ENCODE measurements around the gene MIPOL1.

MIPOL1 gene

GRCh38 chr14:37493606-37494005 lies 295.9 kb downstream of the MIPOL1 start:
- Histone ChIP-seq H3K4me3 (ENCODE audit: insufficient read depth, low read length, poor library complexity, severe bottlenecking) (no peak overlapping the region), H3K27me3 (ENCODE audit: low read length) (no peaks in the 10 kb centered on the region), H3K79me2 (ENCODE audit: insufficient read depth, low read length) (no peaks in the 10 kb centered on the region), H3K9ac (ENCODE audit: low read length) (no peak overlapping the region), H3K36me3 (ENCODE audit: low read length) (no peaks in the 10 kb centered on the region), H3K4me2 (ENCODE audit: low read depth, low read length, poor library complexity, severe bottlenecking) (no peak overlapping the region), H4K20me1 (ENCODE audit: low read depth, low read length) (no peaks in the 10 kb centered on the region), H2AFZ (ENCODE audit: low read depth, low read length, severe bottlenecking) (no peak overlapping the region), H3K9me3 (ENCODE audit: insufficient read depth, low read length) (no peaks in the 10 kb centered on the region), H3K27ac (ENCODE audit: low read depth, low read length) (no peak overlapping the region), H3F3A (ENCODE audit: insufficient read depth) (no peaks in the 10 kb centered on the region), H3K9me2 (replicated peaks; ENCODE audit: insufficient read depth, low read length) (no peaks in the 10 kb centered on the region)
- TF ChIP-seq CTCF (IDR thresholded peaks at IDR 0.05; ENCODE audit: insufficient read depth, low read length, poor library complexity, severe bottlenecking) (no peak), EZH2phosphoT487 (conservative IDR thresholded peaks at IDR 0.05; ENCODE audit: low read length) (no peak)

GRCh38 chr14:37497422-37497821 lies 299.7 kb downstream of the MIPOL1 start:
- Histone ChIP-seq H4K20me1 (ENCODE audit: low read depth, low read length) (no peaks in the 10 kb centered on the region), H3K4me3 (ENCODE audit: insufficient read depth, low read length, poor library complexity, severe bottlenecking) (no peak overlapping the region), H3K4me2 (ENCODE audit: low read depth, low read length, poor library complexity, severe bottlenecking) (no peak overlapping the region), H3K79me2 (ENCODE audit: insufficient read depth, low read length) (no peaks in the 10 kb centered on the region), H2AFZ (ENCODE audit: low read depth, low read length, severe bottlenecking) (no peak overlapping the region), H3K27ac (ENCODE audit: low read depth, low read length) (no peak overlapping the region), H3K9me2 (replicated peaks; ENCODE audit: insufficient read depth, low read length) (no peaks in the 10 kb centered on the region), H3K9ac (ENCODE audit: low read length) (no peak overlapping the region), H3K36me3 (ENCODE audit: low read length) (no peaks in the 10 kb centered on the region), H3K27me3 (ENCODE audit: low read length) (no peaks in the 10 kb centered on the region), H3F3A (ENCODE audit: insufficient read depth) (no peaks in the 10 kb centered on the region), H3K9me3 (ENCODE audit: insufficient read depth, low read length) (no peaks in the 10 kb centered on the region)
- TF ChIP-seq EZH2phosphoT487 (conservative IDR thresholded peaks at IDR 0.05; ENCODE audit: low read length) (no peak), CTCF (IDR thresholded peaks at IDR 0.05; ENCODE audit: insufficient read depth, low read length, poor library complexity, severe bottlenecking) (no peak)

GRCh38 chr14:37501877-37502276 lies 304.1 kb downstream of the MIPOL1 start:
- TF ChIP-seq CTCF (IDR thresholded peaks at IDR 0.05; ENCODE audit: insufficient read depth, low read length, poor library complexity, severe bottlenecking), result no peak
- TF ChIP-seq EZH2phosphoT487 (conservative IDR thresholded peaks at IDR 0.05; ENCODE audit: low read length), result no peak
- no peaks in the 10 kb centered on the region for H3K27me3 ChIP-seq (ENCODE audit: low read length)
- H3F3A ChIP-seq (ENCODE audit: insufficient read depth), result no peaks in the 10 kb centered on the region
- H3K27ac ChIP-seq (ENCODE audit: low read depth, low read length), result no peak overlapping the region
- H4K20me1 ChIP-seq (ENCODE audit: low read depth, low read length), result no peaks in the 10 kb centered on the region
- no peaks in the 10 kb centered on the region for H3K9me2 ChIP-seq (replicated peaks; ENCODE audit: insufficient read depth, low read length)
- no peaks in the 10 kb centered on the region for H3K36me3 ChIP-seq (ENCODE audit: low read length)
- H3K9me3 ChIP-seq (ENCODE audit: insufficient read depth, low read length), result no peaks in the 10 kb centered on the region
- no peak overlapping the region for H3K4me3 ChIP-seq (ENCODE audit: insufficient read depth, low read length, poor library complexity, severe bottlenecking)
- no peak overlapping the region for H3K9ac ChIP-seq (ENCODE audit: low read length)
- H2AFZ ChIP-seq (ENCODE audit: low read depth, low read length, severe bottlenecking), result no peak overlapping the region
- H3K79me2 ChIP-seq (ENCODE audit: insufficient read depth, low read length), result no peaks in the 10 kb centered on the region
- no peak overlapping the region for H3K4me2 ChIP-seq (ENCODE audit: low read depth, low read length, poor library complexity, severe bottlenecking)

Data from SU-DHL-6 (cell line).